Epithelial cell of proximal tubule (primary cell): ENCODE results near the gene PDE7B. TPM values are rescaled to one million over a fixed set of nuclear protein-coding genes. Genes with fewer than 3 reads are reported as not detected.

Experiments
- DNase-seq: peaks from one replicate; pipeline ENCODE4 v3.0.0-alpha.2; 2011; ENCODE audit warnings: low read depth
- H3K4me3 ChIP-seq: 2 replicates; pipeline ENCODE4 v1.5.1; 2011; ENCODE audit warnings: low read depth, mild to moderate bottlenecking, low read length
- CTCF ChIP-seq: conservative IDR thresholded peaks from 2 replicates; pipeline ENCODE4 v1.5.1; 2012; ENCODE audit warnings: low read depth, mild to moderate bottlenecking, low read length
- total RNA-seq: library from RNA; depleted of rRNA; stranded (reverse); fragments of >200 nt; gene quantifications from 2 replicates; pipeline ENCODE4 v1.2.3, GENCODE V29; 2015

PDE7B gene
- total RNA-seq, 1 donor from 2014 or later: 2.4 TPM

GRCh38 chr6:136181512-136181833, 330.0 kb downstream of the PDE7B start:
- DNase-seq: no peak
- no peak overlapping the region for H3K4me3 ChIP-seq
- no peak for TF ChIP-seq CTCF

GRCh38 chr6:136181861-136182260, 330.4 kb downstream of the PDE7B start:
- DNase-seq: no peak
- no peak for TF ChIP-seq CTCF
- H3K4me3 ChIP-seq: no peak overlapping the region

GRCh38 chr6:136184738-136185137, 333.2 kb downstream of the PDE7B start:
- no peak overlapping the region for H3K4me3 ChIP-seq
- DNase-seq: no peak
- no peak for TF ChIP-seq CTCF

- TF ChIP-seq CTCF: no peak
- H3K4me3 ChIP-seq: no peak overlapping the region
- no peak for DNase-seq
Observed at GRCh38 chr6:136186363-136186762, 334.9 kb downstream of the PDE7B start.

- no peak for TF ChIP-seq CTCF
- H3K4me3 ChIP-seq: no peak overlapping the region
- DNase-seq: no peak
Observed at GRCh38 chr6:136188486-136188885, 337.0 kb downstream of the PDE7B start.

- H3K4me3 ChIP-seq: no peak overlapping the region
- TF ChIP-seq CTCF: no peak
- DNase-seq: no peak
Observed at GRCh38 chr6:136189104-136189503, 337.6 kb downstream of the PDE7B start.

- no peak overlapping the region for H3K4me3 ChIP-seq
- no peak for TF ChIP-seq CTCF
- no peak for DNase-seq
Observed at GRCh38 chr6:136191606-136192312, 340.3 kb downstream of the PDE7B start.
